BE2C (cell line): ENCODE data around the gene PMEPA1.
A peak's percentile ranks its signal among the peaks of the same experiment; 100 is the strongest.

Source experiments
- DNase-seq: peaks from one replicate; pipeline ENCODE4 v3.0.0-alpha.2; 2020
- H3K27me3 ChIP-seq: fragments of 250-450 bp; sonication (Bioruptor Pico); 2 replicates; pipeline ENCODE4 v1.5.1; 2020; ENCODE audit warnings: mild to moderate bottlenecking
- H3K36me3 ChIP-seq: fragments of 250-450 bp; sonication (Bioruptor Pico); 2 replicates; pipeline ENCODE4 v1.5.1; 2020; ENCODE audit warnings: mild to moderate bottlenecking
- H3K4me1 ChIP-seq: fragments of 250-450 bp; sonication (Bioruptor Pico); 2 replicates; pipeline ENCODE4 v1.5.1; 2020
- H3K4me3 ChIP-seq: 2 replicates; pipeline ENCODE4 v1.5.1; 2011; ENCODE audit warnings: low read depth, low read length
- H3K9me3 ChIP-seq: fragments of 250-450 bp; sonication (Bioruptor Pico); 2 replicates; pipeline ENCODE4 v1.5.1; 2020
- CTCF ChIP-seq: IDR thresholded peaks from 2 replicates; pipeline ENCODE4 v1.5.1; 2012; ENCODE audit warnings: mild to moderate bottlenecking, low read depth, low read length

Gene PMEPA1

GRCh38 chr20:57746832-57747404, 37.1 kb upstream of the PMEPA1 start:
- TF ChIP-seq CTCF: no peak
- Histone ChIP-seq H3K9me3 (no peaks in the 10 kb centered on the region), H3K4me1 (peaks cover 28% of the 10 kb centered on the region), H3K27me3 (no peaks in the 10 kb centered on the region), H3K4me3 (no peak overlapping the region), H3K36me3 (no peaks in the 10 kb centered on the region)
- DNase-seq: peak; percentile 33

GRCh38 chr20:57746201-57746600, 36.4 kb upstream of the PMEPA1 start:
- Histone ChIP-seq H3K9me3 (no peaks in the 10 kb centered on the region), H3K4me1 (peaks cover 28% of the 10 kb centered on the region), H3K4me3 (no peak overlapping the region), H3K36me3 (no peaks in the 10 kb centered on the region), H3K27me3 (no peaks in the 10 kb centered on the region)
- TF ChIP-seq CTCF: no peak
- no peak for DNase-seq

- Histone ChIP-seq H3K4me3 (no peak overlapping the region), H3K9me3 (no peaks in the 10 kb centered on the region), H3K4me1 (peaks cover 25% of the 10 kb centered on the region), H3K36me3 (no peaks in the 10 kb centered on the region), H3K27me3 (no peaks in the 10 kb centered on the region)
- no peak for DNase-seq
- TF ChIP-seq CTCF: no peak
These were observed 34.4 kb upstream of the PMEPA1 start for GRCh38 chr20:57744206-57744605.

- DNase-seq: no peak
- H3K9me3 ChIP-seq: no peaks in the 10 kb centered on the region
- no peaks in the 10 kb centered on the region for H3K27me3 ChIP-seq
- H3K36me3 ChIP-seq: no peaks in the 10 kb centered on the region
- H3K4me3 ChIP-seq: no peak overlapping the region
- H3K4me1 ChIP-seq: peaks cover 21% of the 10 kb centered on the region
- no peak for TF ChIP-seq CTCF
These were observed 33.8 kb upstream of the PMEPA1 start for GRCh38 chr20:57743450-57744095.

GRCh38 chr20:57742507-57743181, 32.8 kb upstream of the PMEPA1 start:
- Histone ChIP-seq H3K4me1 (peaks cover 14% of the 10 kb centered on the region), H3K4me3 (no peak overlapping the region), H3K36me3 (no peaks in the 10 kb centered on the region), H3K27me3 (no peaks in the 10 kb centered on the region), H3K9me3 (no peaks in the 10 kb centered on the region)
- TF ChIP-seq CTCF: peak; percentile 12; the same call in 1 of the 2 replicates
- no peak for DNase-seq

GRCh38 chr20:57738484-57738883, 28.7 kb upstream of the PMEPA1 start:
- H3K4me1 ChIP-seq: peaks cover 9% of the 10 kb centered on the region
- H3K27me3 ChIP-seq: no peaks in the 10 kb centered on the region
- no peak overlapping the region for H3K4me3 ChIP-seq
- TF ChIP-seq CTCF: no peak
- no peaks in the 10 kb centered on the region for H3K36me3 ChIP-seq
- H3K9me3 ChIP-seq: no peaks in the 10 kb centered on the region
- no peak for DNase-seq
